Caco-2 (cell line): Measurements from ENCODE around the gene NKRF. TPM values are rescaled to one million over a fixed set of nuclear protein-coding genes. Genes with fewer than 3 reads are reported as not detected.
A peak's percentile ranks its signal among the peaks of the same experiment; 100 is the strongest.

Experiments used
- BruUV-seq: library from RNA; stranded (reverse); fragments of 400-500 nt; replicated peaks from 2 replicates; lab custom pipeline; 2021; lab: Mats Ljungman, UMichigan
- CTCF ChIA-PET: fragments of 300-600 bp; sonication (Branson Sonifier 250); formaldehyde crosslinking; loops from one replicate; lab custom pipeline; 2022; ENCODE audit warnings: antibody characterized with exemption; lab: Charles Lee
- POLR2A ChIA-PET: fragments of 300-600 bp; sonication (Branson Sonifier 250); formaldehyde crosslinking; loops from one replicate; lab custom pipeline; 2022; ENCODE audit warnings: antibody characterized with exemption; lab: Charles Lee
- DNase-seq, 2 experiments: peaks; one replicate each; pipeline versions ENCODE4 v3.0.0 to v3.0.0-alpha.2; 2020 to 2022
- H3K27me3 ChIP-seq: replicated peaks from 2 replicates; pipeline ENCODE4 v1.6.0; 2011; ENCODE audit warnings: low read length; ENCODE audit not compliant: control insufficient read depth, insufficient read depth
- H3K36me3 ChIP-seq: 2 replicates; pipeline ENCODE4 v1.5.1; 2011; ENCODE audit warnings: low read length; ENCODE audit not compliant: control insufficient read depth, insufficient read depth
- H3K4me1 ChIP-seq: fragments of 250-450 bp; sonication (Bioruptor Pico); 2 replicates; pipeline ENCODE4 v1.5.1; 2020; ENCODE audit warnings: mild to moderate bottlenecking
- H3K4me3 ChIP-seq: 2 replicates; pipeline ENCODE4 v1.5.1; 2011; ENCODE audit warnings: low read depth, mild to moderate bottlenecking, control low read depth, low read length
- H3K9me3 ChIP-seq: fragments of 250-450 bp; sonication (Bioruptor Pico); 2 replicates; pipeline ENCODE4 v1.5.1; 2020; ENCODE audit warnings: mild to moderate bottlenecking, moderate library complexity
- H3K27ac Mint-ChIP-seq: one replicate; pipeline ENCODE4 v1.8.0; 2022; ENCODE audit warnings: mixed read lengths; ENCODE audit not compliant: unreplicated experiment
- H3K27me3 Mint-ChIP-seq: one replicate; pipeline ENCODE4 v1.8.0; 2022; ENCODE audit warnings: mixed read lengths; ENCODE audit not compliant: insufficient read depth, unreplicated experiment
- H3K36me3 Mint-ChIP-seq: one replicate; pipeline ENCODE4 v1.8.0; 2022; ENCODE audit warnings: mild to moderate bottlenecking, mixed read lengths; ENCODE audit not compliant: insufficient read depth, unreplicated experiment
- H3K4me1 Mint-ChIP-seq: one replicate; pipeline ENCODE4 v1.8.0; 2022; ENCODE audit warnings: low read depth, mixed read lengths; ENCODE audit not compliant: unreplicated experiment
- H3K4me3 Mint-ChIP-seq: one replicate; pipeline ENCODE4 v1.8.0; 2022; ENCODE audit warnings: mild to moderate bottlenecking, moderate library complexity, mixed read lengths; ENCODE audit not compliant: unreplicated experiment
- H3K9me3 Mint-ChIP-seq: one replicate; pipeline ENCODE4 v1.8.0; 2022; ENCODE audit warnings: mixed read lengths; ENCODE audit not compliant: unreplicated experiment
- CTCF ChIP-seq, 2 experiments: fragments of 200-600 bp in 1 of 2; IDR thresholded peaks; 1 replicate in 1 of 2; 2 replicates in 1 of 2; pipeline versions ENCODE4 v1.5.1 to v1.8.0; 2011 to 2022; ENCODE audit warnings: antibody characterized with exemption in 1 of 2, control low read depth in 1 of 2, inconsistent platforms in 1 of 2, low read depth in 1 of 2, low read length in 1 of 2, mild to moderate bottlenecking in 1 of 2, moderate library complexity in 1 of 2; ENCODE audit not compliant: insufficient read depth in 1 of 2, severe bottlenecking in 1 of 2, unreplicated experiment in 1 of 2
- intact Hi-C: fragments of 100-400 bp; cut with micrococcal nuclease; formaldehyde crosslinking; loops from one replicate; pipeline ENCODE4 v1.10.0; 2022; ENCODE audit not compliant: unreplicated experiment
- total RNA-seq: library from RNA; stranded (reverse); gene quantifications from 2 replicates; pipeline ENCODE4 v1.2.3, GENCODE V29; 2022

Gene NKRF
- total RNA-seq, 1 experiment from 2014 or later = 14.4 TPM

DNA sequence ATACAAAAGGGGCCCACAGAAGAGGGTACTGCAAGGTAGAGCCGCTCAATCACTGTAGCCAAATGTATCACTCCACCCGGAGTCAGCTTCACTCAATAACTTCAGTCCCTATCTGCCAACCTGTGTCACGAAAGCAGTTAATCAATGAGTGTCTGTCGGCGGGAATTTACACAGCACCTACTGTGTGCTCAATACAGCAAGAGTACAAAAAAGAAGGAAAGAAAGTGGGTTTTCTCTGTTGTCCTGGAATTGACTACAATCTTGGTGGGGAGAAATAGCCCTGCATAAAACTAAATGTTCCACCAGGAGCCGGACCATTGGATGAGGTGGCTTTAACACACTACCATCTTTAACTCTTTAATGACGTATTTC lies 780 bp upstream of the NKRF start:
- ChIA-PET CTCF (interaction anchor here (0.7 to 0.8 kb wide), 2 partner anchors 86 to 91 kb away, joined by 4 to 7 read pairs; partner anchors contain the start of gene SEPTIN6), POLR2A (no interaction called here)
- H3K27ac Mint-ChIP-seq = peak overlapping the region; percentile 94
- no peaks in the 10 kb centered on the region for H3K9me3 ChIP-seq
- TF ChIP-seq CTCF (IDR thresholded peaks at IDR 0.05; ENCODE audit: insufficient read depth in 1 of 2, low read depth in 1 of 2, low read length in 1 of 2, severe bottlenecking in 1 of 2, unreplicated experiment in 1 of 2) = no peak
- H3K4me3 ChIP-seq = peak overlapping the region; percentile 95
- no peaks in the 10 kb centered on the region for H3K4me1 Mint-ChIP-seq
- H3K36me3 Mint-ChIP-seq = peaks cover 7% of the 10 kb centered on the region
- BruUV-seq = no TSS peak
- no peaks in the 10 kb centered on the region for H3K9me3 Mint-ChIP-seq
- H3K27me3 ChIP-seq = no peaks in the 10 kb centered on the region
- peak in 1 of 2 experiments; percentile 1 for DNase-seq
- H3K27me3 Mint-ChIP-seq = no peaks in the 10 kb centered on the region
- peak overlapping the region; percentile 94 for H3K4me3 Mint-ChIP-seq
- intact Hi-C loops = loop anchor here (2.0 to 10.0 kb wide), 2 partner anchors 50 to 92 kb away; no protein-coding TSS in a partner anchor
- no peaks in the 10 kb centered on the region for H3K4me1 ChIP-seq
- H3K36me3 ChIP-seq = no peaks in the 10 kb centered on the region

DNA sequence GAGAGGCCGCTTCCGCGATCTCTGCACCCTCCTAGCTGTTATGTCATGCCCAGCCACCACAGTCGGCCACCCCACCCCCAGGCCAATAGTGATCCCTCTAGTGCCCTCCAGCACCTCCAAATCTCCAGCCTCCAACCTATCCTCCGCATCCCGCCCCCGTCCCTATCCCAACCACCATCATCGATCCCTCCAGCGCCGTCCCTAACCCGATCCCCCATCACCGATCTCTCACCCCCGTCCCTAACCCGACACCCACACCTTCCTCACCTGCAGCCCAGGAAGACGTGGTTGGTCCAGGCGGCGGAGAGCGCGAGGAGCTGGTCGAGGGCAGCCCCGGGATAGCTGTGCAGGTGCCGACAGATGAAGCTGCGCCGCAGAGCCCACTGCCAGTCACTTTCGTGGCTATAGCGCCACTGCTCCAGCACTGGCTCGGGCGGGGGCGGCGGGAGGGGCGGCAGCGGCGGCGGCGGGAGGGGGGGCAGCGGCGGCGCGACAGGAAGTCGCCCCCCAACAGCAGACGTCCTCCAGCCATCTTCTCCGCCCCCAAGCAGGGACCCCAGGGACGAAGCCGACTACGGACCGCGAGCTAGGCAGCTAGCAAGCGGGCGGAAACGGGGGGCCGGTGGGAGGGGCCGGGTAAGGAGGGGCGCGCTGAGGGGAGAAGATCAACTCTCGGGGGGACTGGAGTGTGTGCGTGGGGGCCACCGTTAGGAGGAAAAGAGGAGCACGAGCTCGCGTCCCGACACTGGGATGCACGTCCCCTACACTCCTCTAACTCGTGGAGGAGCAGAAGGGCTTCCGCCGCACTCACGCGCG lies 552 bp downstream of the NKRF start:
- intact Hi-C loops = loop anchor here (2.0 to 10.0 kb wide), 2 partner anchors 51 to 91 kb away; no protein-coding TSS in a partner anchor
- Mint-ChIP-seq H3K27me3 (no peaks in the 10 kb centered on the region), H3K4me1 (no peaks in the 10 kb centered on the region), H3K9me3 (no peaks in the 10 kb centered on the region), H3K27ac (peak overlapping the region; percentile 94), H3K36me3 (peaks cover 14% of the 10 kb centered on the region), H3K4me3 (peak overlapping the region; percentile 94)
- ChIA-PET POLR2A (interaction anchor here (0.5 to 1.0 kb wide), 4 partner anchors 30 to 103 kb away, joined by 3 to 10 read pairs (median 4); no protein-coding TSS in a partner anchor), CTCF (interaction anchor here (0.6 to 0.7 kb wide), 3 partner anchors 123 to 176 kb away, joined by 3 to 13 read pairs (median 5); partner anchors contain the start of gene SLC25A5)
- Histone ChIP-seq H3K27me3 (no peaks in the 10 kb centered on the region), H3K9me3 (no peaks in the 10 kb centered on the region), H3K4me3 (peak overlapping the region; percentile 95), H3K4me1 (no peaks in the 10 kb centered on the region), H3K36me3 (no peaks in the 10 kb centered on the region)
- peak; percentile 29 to 35 for DNase-seq
- TF ChIP-seq CTCF (IDR thresholded peaks at IDR 0.05; ENCODE audit: insufficient read depth in 1 of 2, low read depth in 1 of 2, low read length in 1 of 2, severe bottlenecking in 1 of 2, unreplicated experiment in 1 of 2) = no peak
- no TSS peak for BruUV-seq

- BruUV-seq = TSS peak; percentile 30
- Mint-ChIP-seq H3K9me3 (no peaks in the 10 kb centered on the region), H3K36me3 (peaks cover 14% of the 10 kb centered on the region), H3K4me1 (no peaks in the 10 kb centered on the region), H3K4me3 (peak overlapping the region; percentile 94), H3K27me3 (no peaks in the 10 kb centered on the region), H3K27ac (peak overlapping the region; percentile 76)
- Histone ChIP-seq H3K4me1 (no peaks in the 10 kb centered on the region), H3K27me3 (no peaks in the 10 kb centered on the region), H3K36me3 (no peaks in the 10 kb centered on the region), H3K9me3 (no peaks in the 10 kb centered on the region), H3K4me3 (peak overlapping the region; percentile 95)
- no peak for TF ChIP-seq CTCF (IDR thresholded peaks at IDR 0.05; ENCODE audit: insufficient read depth in 1 of 2, low read depth in 1 of 2, low read length in 1 of 2, severe bottlenecking in 1 of 2, unreplicated experiment in 1 of 2)
- POLR2A ChIA-PET = interaction anchor here (1.0 kb wide), 1 partner anchor 86 kb away, joined by 10 read pairs; no protein-coding TSS in a partner anchor
- CTCF ChIA-PET = no interaction called here
- DNase-seq = no peak
- intact Hi-C loops = loop anchor here (10.0 kb wide), 1 partner anchor 90 kb away; no protein-coding TSS in a partner anchor
These were observed 1.3 kb downstream of the NKRF start for GRCh38 chrX:119604766-119605463.
